ENCODE measurements around the gene CCDC33.

DNA sequence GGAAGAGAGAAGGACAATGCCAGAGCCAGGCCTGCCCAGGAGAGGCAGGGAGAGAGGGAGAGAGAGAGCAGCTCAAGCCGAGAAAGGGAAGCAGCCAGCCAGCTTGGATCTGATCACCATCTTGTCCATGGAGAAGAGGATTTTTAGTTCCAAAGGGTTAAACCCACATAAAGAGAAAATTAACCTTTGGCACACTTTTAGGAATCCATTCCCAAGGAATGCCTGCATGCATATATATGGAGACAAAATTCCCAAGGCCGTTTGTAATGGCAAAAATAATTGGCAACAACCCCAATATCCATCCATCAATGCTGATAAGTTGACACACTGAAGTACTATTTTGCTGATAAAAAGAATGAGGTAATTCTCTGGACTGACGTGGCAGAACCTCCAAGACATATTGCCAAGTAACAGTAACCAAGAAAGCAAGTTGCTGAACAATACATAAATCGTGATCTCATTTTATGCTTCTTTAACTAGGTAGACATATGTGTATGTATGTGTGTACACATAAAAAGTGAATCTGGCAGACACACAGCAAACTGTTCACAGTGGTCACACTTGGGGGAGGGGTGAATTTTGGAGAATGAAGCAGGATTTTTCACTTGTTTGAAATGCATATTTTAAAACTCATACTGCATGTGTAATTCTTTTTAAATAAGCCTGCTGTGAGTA lies 26.0 kb upstream of the CCDC33 start:
- TF ChIP-seq EZH2 (IDR thresholded peaks at IDR 0.05; ENCODE audit: insufficient read depth, poor library complexity, severe bottlenecking): no peak
- TF ChIP-seq EZH2phosphoT487 (IDR thresholded peaks at IDR 0.05; ENCODE audit: insufficient read depth, low read depth): no peak
